ENCODE results near the gene CCDC12.

Gene CCDC12

GRCh38 chr3:47003461-47004368, 27.2 kb upstream of the CCDC12 start:
- TF ChIP-seq, protein P1, sequence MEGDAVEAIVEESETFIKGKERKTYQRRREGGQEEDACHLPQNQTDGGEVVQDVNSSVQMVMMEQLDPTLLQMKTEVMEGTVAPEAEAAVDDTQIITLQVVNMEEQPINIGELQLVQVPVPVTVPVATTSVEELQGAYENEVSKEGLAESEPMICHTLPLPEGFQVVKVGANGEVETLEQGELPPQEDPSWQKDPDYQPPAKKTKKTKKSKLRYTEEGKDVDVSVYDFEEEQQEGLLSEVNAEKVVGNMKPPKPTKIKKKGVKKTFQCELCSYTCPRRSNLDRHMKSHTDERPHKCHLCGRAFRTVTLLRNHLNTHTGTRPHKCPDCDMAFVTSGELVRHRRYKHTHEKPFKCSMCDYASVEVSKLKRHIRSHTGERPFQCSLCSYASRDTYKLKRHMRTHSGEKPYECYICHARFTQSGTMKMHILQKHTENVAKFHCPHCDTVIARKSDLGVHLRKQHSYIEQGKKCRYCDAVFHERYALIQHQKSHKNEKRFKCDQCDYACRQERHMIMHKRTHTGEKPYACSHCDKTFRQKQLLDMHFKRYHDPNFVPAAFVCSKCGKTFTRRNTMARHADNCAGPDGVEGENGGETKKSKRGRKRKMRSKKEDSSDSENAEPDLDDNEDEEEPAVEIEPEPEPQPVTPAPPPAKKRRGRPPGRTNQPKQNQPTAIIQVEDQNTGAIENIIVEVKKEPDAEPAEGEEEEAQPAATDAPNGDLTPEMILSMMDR (IDR thresholded peaks at IDR 0.05; ENCODE audit: insufficient read depth, low read depth, low read length, missing control alignments), result no peak
- no peak for DNase-seq (ENCODE audit: low read depth)
- H3K4me3 ChIP-seq (ENCODE audit: low read length), result no peak overlapping the region

GRCh38 chr3:47003056-47003410, 26.5 kb upstream of the CCDC12 start:
- TF ChIP-seq, protein P1 (IDR thresholded peaks at IDR 0.05; ENCODE audit: insufficient read depth, low read depth, low read length, missing control alignments), result no peak
- no peak for DNase-seq (ENCODE audit: low read depth)

DNA sequence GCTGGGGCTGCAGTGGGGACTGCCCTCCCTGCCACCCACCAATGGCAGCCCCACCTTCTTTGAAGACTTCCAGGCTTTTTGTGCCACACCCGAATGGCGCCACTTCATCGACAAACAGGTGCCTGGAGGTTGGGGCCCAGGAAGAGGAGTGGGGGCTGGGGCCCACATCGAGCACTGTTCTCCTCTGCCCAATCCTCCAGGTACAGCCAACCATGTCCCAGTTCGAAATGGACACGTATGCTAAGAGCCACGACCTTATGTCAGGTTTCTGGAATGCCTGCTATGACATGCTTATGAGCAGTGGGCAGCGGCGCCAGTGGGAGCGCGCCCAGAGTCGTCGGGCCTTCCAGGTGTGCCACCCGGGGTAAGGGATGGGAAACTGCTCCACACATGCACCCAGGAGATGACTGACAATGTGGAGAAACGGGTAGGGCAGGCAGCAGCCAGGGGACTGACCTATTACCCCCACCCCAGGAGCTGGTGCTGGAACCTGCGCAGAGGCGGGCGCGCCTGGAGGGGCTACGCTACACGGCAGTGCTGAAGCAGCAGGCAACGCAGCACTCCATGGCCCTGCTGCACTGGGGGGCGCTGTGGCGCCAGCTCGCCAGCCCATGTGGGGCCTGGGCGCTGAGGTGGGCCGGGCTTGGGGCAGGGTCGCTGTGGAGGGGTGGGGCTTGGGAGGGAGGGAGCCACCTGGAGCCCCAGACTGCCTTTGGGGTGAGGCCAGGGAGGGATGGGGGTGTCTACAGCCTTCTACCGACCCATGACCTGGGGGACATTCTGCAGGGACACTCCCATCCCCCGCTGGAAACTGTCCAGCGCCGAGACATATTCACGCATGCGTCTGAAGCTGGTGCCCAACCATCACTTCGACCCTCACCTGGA, 25.9 kb upstream of the CCDC12 start:
- DNase-seq (ENCODE audit: low read depth), result no peak
- TF ChIP-seq, protein P1 (IDR thresholded peaks at IDR 0.05; ENCODE audit: insufficient read depth, low read depth, low read length, missing control alignments), result no peak
- H3K4me3 ChIP-seq (ENCODE audit: low read length), result no peak overlapping the region

More at GRCh38 chr3:47003056-47003410, 26.5 kb upstream of the CCDC12 start:
- H3K4me3 ChIP-seq (ENCODE audit: low read length), result no peak overlapping the region

GRCh38 chr3:47001731-47002170, 25.2 kb upstream of the CCDC12 start:
- TF ChIP-seq, protein P1 (IDR thresholded peaks at IDR 0.05; ENCODE audit: insufficient read depth, low read depth, low read length, missing control alignments), result no peak
- no peak overlapping the region for H3K4me3 ChIP-seq (ENCODE audit: low read length)
- DNase-seq (ENCODE audit: low read depth), result no peak

- no peak overlapping the region for H3K4me3 ChIP-seq (ENCODE audit: low read length)
- TF ChIP-seq, protein P1 (IDR thresholded peaks at IDR 0.05; ENCODE audit: insufficient read depth, low read depth, low read length, missing control alignments), result no peak
- no peak for DNase-seq (ENCODE audit: low read depth)
These were observed 24.6 kb upstream of the CCDC12 start for GRCh38 chr3:47000922-47001730.

GRCh38 chr3:47000198-47000815, 23.8 kb upstream of the CCDC12 start:
- DNase-seq (ENCODE audit: low read depth), result no peak
- TF ChIP-seq, protein P1 (IDR thresholded peaks at IDR 0.05; ENCODE audit: insufficient read depth, low read depth, low read length, missing control alignments), result no peak
- no peak overlapping the region for H3K4me3 ChIP-seq (ENCODE audit: low read length)
